IMR-90 (cell line): Measurements from ENCODE around the gene RNF14. TPM values are rescaled to one million over a fixed set of nuclear protein-coding genes. Genes with fewer than 3 reads are reported as not detected.

ENCODE experiments used
- ATAC-seq: fragments of 200-7000 bp; cut with Tn5 transposase; 2 replicates; pipeline ENCODE4 v1.9.1; 2020; ENCODE audit warnings: low read depth, mild to moderate bottlenecking, moderate library complexity
- BruUV-seq: library from RNA; stranded (reverse); fragments of 400-500 nt; replicated peaks from 2 replicates; lab custom pipeline; 2021; lab: Mats Ljungman, UMichigan
- CTCF ChIA-PET: fragments of 300-600 bp; formaldehyde crosslinking; extraction: SDS; loops from one replicate; lab custom pipeline; 2021; ENCODE audit warnings: antibody characterized with exemption; lab: Yijun Ruan, JAX
- POLR2A ChIA-PET: fragments of 300-600 bp; sonication (Branson Sonifier 250); formaldehyde crosslinking; loops from one replicate; lab custom pipeline; 2022; ENCODE audit warnings: antibody characterized with exemption; ENCODE audit not compliant: unreplicated experiment; lab: Charles Lee
- DNase-seq: peaks from one replicate; pipeline ENCODE4 v3.0.0; 2013
- H2AFZ ChIP-seq: replicated peaks from 2 replicates; pipeline ENCODE3; 2013; ENCODE audit warnings: low read length, mild to moderate bottlenecking; ENCODE audit not compliant: poor library complexity
- H2AK5ac ChIP-seq: 2 replicates; pipeline ENCODE4 v1.6.1; 2013; ENCODE audit warnings: low read depth, low read length, inconsistent platforms
- H2AK9ac ChIP-seq: replicated peaks from 2 replicates; pipeline ENCODE3; 2013; ENCODE audit warnings: mild to moderate bottlenecking, low read depth, low read length, moderate library complexity; ENCODE audit not compliant: poor library complexity
- H2BK120ac ChIP-seq: 2 replicates; pipeline ENCODE4 v1.6.1; 2013; ENCODE audit warnings: low read depth, low read length, inconsistent platforms
- H2BK15ac ChIP-seq: 3 replicates; pipeline ENCODE4 v1.6.1; 2013; ENCODE audit warnings: low read depth, low read length, inconsistent platforms
- H2BK20ac ChIP-seq: 2 replicates; pipeline ENCODE4 v1.6.1; 2013; ENCODE audit warnings: low read depth, mild to moderate bottlenecking, inconsistent platforms, low read length, moderate library complexity
- H2BK5ac ChIP-seq: 2 replicates; pipeline ENCODE4 v1.6.1; 2013; ENCODE audit warnings: mild to moderate bottlenecking, low read depth, low read length, inconsistent platforms; ENCODE audit not compliant: poor library complexity, severe bottlenecking
- H3K14ac ChIP-seq: replicated peaks from 2 replicates; pipeline ENCODE4 v1.6.1; 2013; ENCODE audit warnings: low read depth, low read length, inconsistent platforms
- H3K18ac ChIP-seq: 2 replicates; pipeline ENCODE4 v1.6.1; 2013; ENCODE audit warnings: low read depth, low read length, control low read depth
- H3K23ac ChIP-seq: 2 replicates; pipeline ENCODE4 v1.6.1; 2013; ENCODE audit warnings: low read depth, low read length, inconsistent platforms
- H3K27ac ChIP-seq: 2 replicates; pipeline ENCODE4 v1.5.1; 2013; ENCODE audit warnings: mild to moderate bottlenecking, control low read depth, low read length; ENCODE audit not compliant: insufficient read depth
- H3K27me3 ChIP-seq: 2 replicates; pipeline ENCODE4 v1.6.1; 2013; ENCODE audit warnings: low read length; ENCODE audit not compliant: control insufficient read depth, insufficient read depth
- H3K36me3 ChIP-seq: 2 replicates; pipeline ENCODE4 v1.6.1; 2013; ENCODE audit warnings: low read length, mixed read lengths; ENCODE audit not compliant: control insufficient read depth, insufficient read depth
- H3K4ac ChIP-seq: 2 replicates; pipeline ENCODE4 v1.6.1; 2013; ENCODE audit warnings: low read depth, low read length, inconsistent platforms
- H3K4me1 ChIP-seq: 2 replicates; pipeline ENCODE4 v1.6.1; 2013; ENCODE audit warnings: low read length, mixed read lengths; ENCODE audit not compliant: control insufficient read depth, insufficient read depth
- H3K4me2 ChIP-seq: 2 replicates; pipeline ENCODE4 v1.6.1; 2013; ENCODE audit warnings: low read depth, mild to moderate bottlenecking, control low read depth, low read length, moderate library complexity
- H3K4me3 ChIP-seq: 2 replicates; pipeline ENCODE4 v1.5.1; 2013; ENCODE audit warnings: low read depth, mild to moderate bottlenecking, control low read depth, low read length, moderate library complexity; ENCODE audit not compliant: insufficient read depth
- H3K56ac ChIP-seq: 2 replicates; pipeline ENCODE4 v1.6.1; 2013; ENCODE audit warnings: low read length, inconsistent platforms; ENCODE audit not compliant: insufficient read depth; ENCODE audit errors: extremely low read depth
- H3K79me1 ChIP-seq, 2 experiments: 2 replicates each; pipeline ENCODE4 v1.6.1; 2013; ENCODE audit warnings: low read length in 2 of 2, inconsistent platforms in 1 of 2, low read depth in 1 of 2
- H3K9ac ChIP-seq: 2 replicates; pipeline ENCODE4 v1.6.1; 2013; ENCODE audit warnings: low read depth, low read length, control low read depth
- H3K9me1 ChIP-seq: 2 replicates; pipeline ENCODE4 v1.6.1; 2013; ENCODE audit warnings: low read length, inconsistent platforms; ENCODE audit not compliant: insufficient read depth
- H3K9me3 ChIP-seq: 2 replicates; pipeline ENCODE4 v1.6.1; 2013; ENCODE audit warnings: low read length; ENCODE audit not compliant: control insufficient read depth, insufficient read depth
- H4K20me1 ChIP-seq: 2 replicates; pipeline ENCODE4 v1.6.1; 2013; ENCODE audit warnings: low read length, inconsistent platforms; ENCODE audit not compliant: insufficient read depth
- H4K5ac ChIP-seq: 2 replicates; pipeline ENCODE4 v1.6.1; 2013; ENCODE audit warnings: mild to moderate bottlenecking, low read depth, low read length, control low read depth
- H4K8ac ChIP-seq, 2 experiments: 2 replicates each; pipeline ENCODE4 v1.6.1; 2013; ENCODE audit warnings: low read depth in 2 of 2, low read length in 2 of 2, control low read depth in 1 of 2, inconsistent platforms in 1 of 2
- H4K91ac ChIP-seq: 2 replicates; pipeline ENCODE4 v1.6.1; 2013; ENCODE audit warnings: low read depth, low read length, inconsistent platforms; ENCODE audit not compliant: insufficient read depth
- CEBPB ChIP-seq: IDR thresholded peaks from 2 replicates; pipeline ENCODE4 v1.6.1; 2012; ENCODE audit warnings: low read depth, low read length, improper control_type of control experiment
- POLR2A ChIP-seq: IDR thresholded peaks from 2 replicates; pipeline ENCODE4 v1.6.1; 2012; ENCODE audit warnings: mild to moderate bottlenecking, low read depth, low read length
- WGBS, 2 experiments: methylation state at CpG; one replicate each; pipeline versions ENCODE4 v1.1.5 to v1.1.7; 2013; ENCODE audit warnings: missing lambda C conversion rate in 2 of 2; ENCODE audit not compliant: insufficient read length in 1 of 2; ENCODE audit errors: extremely low coverage in 2 of 2; 5-methylcytosine and 5-hydroxymethylcytosine counted together
- dilution Hi-C: fragments of 300-500 bp; cut with HindIII; formaldehyde crosslinking; loops from one replicate; pipeline ENCODE4 v1.14.3; 2018; ENCODE audit warnings: low sequenced_read_pairs; ENCODE audit not compliant: unreplicated experiment
- in situ Hi-C: fragments of 300-500 bp; cut with MboI; formaldehyde crosslinking; loops from 3 replicates; pipeline ENCODE4 v1.14.3; 2019; ENCODE audit warnings: low sequenced_read_pairs, inconsistent platforms, mixed read lengths
- intact Hi-C: fragments of 100-400 bp; cut with micrococcal nuclease; formaldehyde crosslinking; loops from 2 replicates; pipeline ENCODE4 v1.10.0; 2022
- polyA plus RNA-seq, 3 experiments: library from polyadenylated mRNA; depleted of rRNA; stranded (reverse); fragments of >200 nt; gene quantifications; 2 replicates each; pipeline ENCODE4 v1.2.3, GENCODE V29; 2012; ENCODE audit warnings: low replicate concordance in 1 of 3
- total RNA-seq: library from RNA; depleted of rRNA; stranded (reverse); fragments of >200 nt; gene quantifications from 2 replicates; pipeline ENCODE4 v1.2.3, GENCODE V29; 2012

The RNF14 gene
- total and polyA plus RNA-seq, 2 of the 4 experiments (the other 2 are of a cell fraction): 36.1 to 106 TPM

DNA sequence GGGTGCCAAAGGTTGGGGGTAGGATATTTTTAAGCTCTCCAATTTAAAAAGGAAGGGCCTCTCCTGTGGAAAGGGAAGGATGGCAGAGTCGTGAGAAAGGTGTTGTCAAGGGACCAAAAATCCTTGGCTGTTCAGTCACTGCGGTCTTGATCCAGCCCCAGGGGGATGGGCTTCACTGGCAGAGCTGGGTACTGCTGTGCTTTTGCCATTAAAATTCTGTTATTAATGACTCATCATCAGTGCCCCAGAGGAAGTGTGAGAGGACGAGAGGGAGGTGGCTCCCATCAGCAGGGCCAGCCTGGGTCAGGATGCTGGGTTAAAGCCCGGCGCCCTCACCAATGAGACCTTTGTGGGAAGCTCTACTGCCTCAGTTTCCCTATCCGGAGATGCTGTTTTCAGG lies 27.6 kb upstream of the RNF14 start:
- no peak for TF ChIP-seq CEBPB
- no peak for TF ChIP-seq POLR2A
- Histone ChIP-seq H2AK5ac (no peak overlapping the region), H3K4ac (no peak overlapping the region), H3K4me1 (peaks cover 2% of the 10 kb centered on the region; the same call in 1 of the 2 replicates), H3K23ac (no peak overlapping the region), H3K9me1 (peaks cover 7% of the 10 kb centered on the region; the same call in 1 of the 2 replicates), H2BK5ac (no peak overlapping the region), H3K9me3 (no peaks in the 10 kb centered on the region), H2BK20ac (no peak overlapping the region), H3K79me1 (no peaks in the 10 kb centered on the region), H2AK9ac (no peak overlapping the region), H3K4me2 (no peak overlapping the region), H2AFZ (no peak overlapping the region), H4K20me1 (peaks cover 3% of the 10 kb centered on the region; the same call in 1 of the 2 replicates), H2BK15ac (no peak overlapping the region), H3K14ac (no peak overlapping the region), H3K27me3 (peaks cover 3% of the 10 kb centered on the region; the same call in 1 of the 2 replicates), H4K91ac (no peak overlapping the region), H2BK120ac (no peak overlapping the region), H4K5ac (no peak overlapping the region), H4K8ac (no peak overlapping the region), H3K9ac (no peak overlapping the region), H3K27ac (no peak overlapping the region), H3K18ac (no peak overlapping the region), H3K4me3 (no peak overlapping the region), H3K56ac (no peak overlapping the region), H3K36me3 (peaks cover 21% of the 10 kb centered on the region)
- dilution Hi-C loops (no loop called here), in situ Hi-C loops (no loop called here), intact Hi-C loops (no loop called here)
- no TSS peak for BruUV-seq
- DNase-seq (no peak), ATAC-seq (peak; percentile 36)
- WGBS, 2 experiments: 77% methylated on average over 3 of the region's 6 CpGs; no CpG with 5 or more reads in 1 of the 2 experiments
- CTCF ChIA-PET: interaction anchor here (1.5 kb wide), 1 partner anchor 20 kb away, joined by 5 read pairs; no protein-coding TSS in a partner anchor
- POLR2A ChIA-PET: no interaction called here
